Upper lobe of left lung (tissue), 4 donors: ENCODE data around the gene POLE.

ENCODE experiments used
- CTCF ChIP-seq, 6 experiments: fragments of 450-650 bp in 4 of 6; fragments of 200-600 bp in 2 of 6; sonication (generic) in 2 of 6; IDR thresholded peaks; one replicate each; pipeline ENCODE4 v1.5.1; 2016 to 2019; ENCODE audit warnings: antibody characterized with exemption in 6 of 6
- EP300 ChIP-seq, 4 donors: sonication (generic); formaldehyde crosslinking; IDR thresholded peaks; one replicate each; pipeline ENCODE4 v1.5.1; 2017; ENCODE audit warnings: antibody characterized with exemption in 4 of 4, control low read depth in 2 of 4
- POLR2A ChIP-seq, 4 donors: fragments of 450-650 bp; IDR thresholded peaks; one replicate each; pipeline ENCODE4 v1.5.1; 2016 to 2017; ENCODE audit warnings: antibody characterized with exemption in 4 of 4, mild to moderate bottlenecking in 2 of 4
- POLR2AphosphoS5 ChIP-seq, 2 donors: sonication (generic); formaldehyde crosslinking; IDR thresholded peaks; one replicate each; pipeline ENCODE4 v1.5.1; 2017; ENCODE audit warnings: antibody characterized with exemption in 2 of 2

- TF ChIP-seq CTCF (IDR thresholded peaks at IDR 0.05), result no peak
- no peak for TF ChIP-seq POLR2AphosphoS5 (IDR thresholded peaks at IDR 0.05)
- TF ChIP-seq POLR2A (IDR thresholded peaks at IDR 0.05), result no peak
- no peak for TF ChIP-seq EP300 (IDR thresholded peaks at IDR 0.05)
Measured at GRCh38 chr12:132621657-132622435, 65.3 kb downstream of the POLE start.
